ENCODE results near the gene NLRC4. TPM values are rescaled to one million over a fixed set of nuclear protein-coding genes. Genes with fewer than 3 reads are reported as not detected.

NLRC4 gene
- total and polyA plus RNA-seq, 9 of the 15 experiments (the other 6 are each of a cell fraction or from before 2014, with no cell fraction given), result 0.03 to 0.18 (median 0.06) TPM; not detected in 2

GRCh38 chr2:32212295-32212694, 52.4 kb downstream of the NLRC4 start:
- FAIRE-seq (no peak), ATAC-seq (peak; percentile 69)
- whole genome bisulfite sequencing (ENCODE audit: insufficient coverage, low coverage, missing lambda C conversion rate), result 72% methylated on average over 3 of the region's 4 CpGs

More at GRCh38 chr2:32212295-32212694, 52.4 kb downstream of the NLRC4 start:
- Histone ChIP-seq H3K79me2 (ENCODE audit: control insufficient read depth, insufficient read depth, low read length) (no peaks in the 10 kb centered on the region), H3K36me3 (ENCODE audit: control insufficient read depth, insufficient read depth, low read length) (peaks cover 31% of the 10 kb centered on the region; the same call in 2 of the 3 replicates), H3K9me3 (replicated peaks; ENCODE audit: control insufficient read depth, insufficient read depth, low read depth, low read length) (no peaks in the 10 kb centered on the region), H3K9me1 (ENCODE audit: control insufficient read depth, insufficient read depth, low read length) (no peaks in the 10 kb centered on the region), H3K9ac (ENCODE audit: insufficient read depth in 1 of 2, low read depth in 2 of 2, low read length in 2 of 2) (no peak overlapping the region), H3K27ac (ENCODE audit: extremely low read depth, low read depth, low read length) (no peak overlapping the region), H3K4me2 (ENCODE audit: insufficient read depth, low read length) (no peak overlapping the region), H3K27me3 (ENCODE audit: control insufficient read depth in 2 of 2, insufficient read depth in 2 of 2, low read length in 2 of 2) (no peaks in the 10 kb centered on the region), H3K4me1 (replicated peaks in 1 of 2; ENCODE audit: control insufficient read depth in 2 of 2, insufficient read depth in 2 of 2, low read length in 2 of 2) (no peaks in the 10 kb centered on the region; a peak in 1 of 5 replicates), H2AFZ (ENCODE audit: low read depth, low read length) (no peak overlapping the region), H3K4me3 (no peak overlapping the region), H4K20me1 (replicated peaks; ENCODE audit: control insufficient read depth, insufficient read depth, low read length) (no peaks in the 10 kb centered on the region)
- BruUV-seq (replicated peaks), result no TSS peak
- CTCF ChIA-PET (ENCODE audit: low intra/inter-chr PET ratio), result interaction anchor here (0.8 kb wide), 1 partner anchor 524 kb away, joined by 5 read pairs; no protein-coding TSS in a partner anchor
- DNase-seq (ENCODE audit: extremely low read depth in 1 of 4, low spot score in 3 of 4), result peak in 1 of 4 experiments; percentile 25
- TF ChIP-seq PHTF2 (CRISPR knock-in tag; IDR thresholded peaks at IDR 0.05) (no peak), MTA1 (IDR thresholded peaks at IDR 0.05; ENCODE audit: borderline replicate concordance) (no peak), RAD21 (CRISPR knock-in tag; conservative IDR thresholded peaks at IDR 0.05 in 1 of 2, IDR thresholded peaks at IDR 0.05 in 1 of 2) (peak in 1 of 2 experiments; percentile 21; a peak in 1 of 4 replicates), POLR2B (IDR thresholded peaks at IDR 0.05; ENCODE audit: low read depth, partially characterized antibody) (no peak), ASH1L (IDR thresholded peaks at IDR 0.05; ENCODE audit: borderline replicate concordance, low read depth, partially characterized antibody) (no peak), CTCF (IDR thresholded peaks at IDR 0.05 in 2 of 3, conservative IDR thresholded peaks at IDR 0.05 in 1 of 3; ENCODE audit: insufficient read depth in 2 of 3, low read depth in 1 of 3, low read length in 3 of 3) (peak in 2 of 3 experiments; percentile 4 to 45; a peak in 3 of 6 replicates), SMAD4 (CRISPR knock-in tag; conservative IDR thresholded peaks at IDR 0.05) (no peak)
- POLR2A ChIA-PET, result no interaction called here
- in situ Hi-C loops (cut with MboI) (no loop called here), intact Hi-C loops (cut with micrococcal nuclease) (no loop called here)
